ENCODE data around the gene NXNL1. TPM values are rescaled to one million over a fixed set of nuclear protein-coding genes. Genes with fewer than 3 reads are reported as not detected.

Gene NXNL1
- total and polyA plus RNA-seq, 4 donors: not detected

DNA sequence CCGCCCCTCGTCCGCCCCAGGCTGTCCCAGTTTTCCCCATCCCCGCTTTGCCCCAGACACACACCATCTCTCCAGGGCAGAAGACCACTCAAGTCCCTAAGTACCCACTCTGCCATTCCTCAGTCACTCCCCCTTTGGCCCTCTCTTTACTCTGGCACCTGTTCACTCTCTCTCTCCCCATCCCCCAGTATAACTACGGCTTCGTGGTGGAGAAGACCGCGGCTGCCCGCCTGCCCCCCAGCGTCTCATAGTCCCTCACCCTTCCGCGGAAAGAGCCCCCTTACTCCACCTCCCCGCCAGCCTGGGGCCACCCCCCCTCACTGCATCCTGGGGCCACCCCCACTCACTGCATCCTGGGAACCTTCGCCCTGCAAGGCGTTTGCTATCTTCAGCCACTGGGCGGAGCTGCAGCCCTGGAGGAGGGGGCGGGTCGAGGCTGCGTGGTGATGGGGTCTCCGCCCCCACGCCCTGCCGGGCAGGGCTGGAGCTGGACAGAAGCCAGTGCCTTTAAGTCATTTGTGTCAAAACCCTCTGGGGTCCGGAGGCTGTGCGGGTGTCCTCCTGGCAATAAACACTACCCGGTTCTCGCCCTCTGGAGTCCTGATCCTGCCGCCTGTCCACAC lies 35.9 kb downstream of the NXNL1 start:
- Histone ChIP-seq H3K4me3 (ENCODE audit: low read depth in 1 of 3, low read length in 3 of 3) (no peak overlapping the region), H3K27me3 (ENCODE audit: control insufficient read depth in 4 of 4, insufficient read depth in 4 of 4, low read length in 3 of 4) (no peaks in the 10 kb centered on the region), H3K9ac (ENCODE audit: low read depth in 1 of 2, low read length in 2 of 2) (no peak overlapping the region), H3K4me1 (ENCODE audit: control insufficient read depth in 4 of 4, insufficient read depth in 4 of 4, low read length in 3 of 4) (peaks cover 0 to 6% (median 2%) of the 10 kb centered on the region in 4 donors), H3K27ac (ENCODE audit: low read depth in 1 of 2, low read length in 2 of 2) (no peak overlapping the region), H3K36me3 (ENCODE audit: control insufficient read depth in 4 of 4, insufficient read depth in 3 of 4, low read depth in 1 of 4, low read length in 3 of 4) (peaks cover 0 to 2% (median 0%) of the 10 kb centered on the region in 4 donors), H3K9me3 (ENCODE audit: control insufficient read depth in 4 of 4, low read length in 3 of 4) (no peaks in the 10 kb centered on the region)
- 54% methylated on average over 27 of the region's 27 CpGs for WGBS
- DNase-seq (ENCODE audit: low spot score): no peak
- TF ChIP-seq HNF4A (conservative IDR thresholded peaks at IDR 0.05) (no peak), RXRA (IDR thresholded peaks at IDR 0.05) (no peak), REST (IDR thresholded peaks at IDR 0.05) (no peak), FOXA1 (IDR thresholded peaks at IDR 0.05) (no peak), RAD21 (IDR thresholded peaks at IDR 0.05) (no peak), NR2F2 (IDR thresholded peaks at IDR 0.05) (no peak), SP1 (IDR thresholded peaks at IDR 0.05) (no peak), YY1 (IDR thresholded peaks at IDR 0.05) (no peak), HNF4G (IDR thresholded peaks at IDR 0.05) (no peak), GABPA (IDR thresholded peaks at IDR 0.05 in 1 of 2, conservative IDR thresholded peaks at IDR 0.05 in 1 of 2) (no peak), FOXA2 (IDR thresholded peaks at IDR 0.05) (no peak), JUND (IDR thresholded peaks at IDR 0.05) (no peak), EGR1 (IDR thresholded peaks at IDR 0.05; ENCODE audit: low read depth in 2 of 2) (no peak), MAX (IDR thresholded peaks at IDR 0.05) (no peak), ATF3 (IDR thresholded peaks at IDR 0.05) (no peak)
- TF ChIP-seq, protein P1, sequence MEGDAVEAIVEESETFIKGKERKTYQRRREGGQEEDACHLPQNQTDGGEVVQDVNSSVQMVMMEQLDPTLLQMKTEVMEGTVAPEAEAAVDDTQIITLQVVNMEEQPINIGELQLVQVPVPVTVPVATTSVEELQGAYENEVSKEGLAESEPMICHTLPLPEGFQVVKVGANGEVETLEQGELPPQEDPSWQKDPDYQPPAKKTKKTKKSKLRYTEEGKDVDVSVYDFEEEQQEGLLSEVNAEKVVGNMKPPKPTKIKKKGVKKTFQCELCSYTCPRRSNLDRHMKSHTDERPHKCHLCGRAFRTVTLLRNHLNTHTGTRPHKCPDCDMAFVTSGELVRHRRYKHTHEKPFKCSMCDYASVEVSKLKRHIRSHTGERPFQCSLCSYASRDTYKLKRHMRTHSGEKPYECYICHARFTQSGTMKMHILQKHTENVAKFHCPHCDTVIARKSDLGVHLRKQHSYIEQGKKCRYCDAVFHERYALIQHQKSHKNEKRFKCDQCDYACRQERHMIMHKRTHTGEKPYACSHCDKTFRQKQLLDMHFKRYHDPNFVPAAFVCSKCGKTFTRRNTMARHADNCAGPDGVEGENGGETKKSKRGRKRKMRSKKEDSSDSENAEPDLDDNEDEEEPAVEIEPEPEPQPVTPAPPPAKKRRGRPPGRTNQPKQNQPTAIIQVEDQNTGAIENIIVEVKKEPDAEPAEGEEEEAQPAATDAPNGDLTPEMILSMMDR (IDR thresholded peaks at IDR 0.05; ENCODE audit: low read depth, low read length, missing input control): no peak

GRCh38 chr19:17423429-17424208 lies 37.1 kb downstream of the NXNL1 start:
- H3K27me3 ChIP-seq (ENCODE audit: control insufficient read depth in 4 of 4, insufficient read depth in 4 of 4, low read length in 3 of 4): no peaks in the 10 kb centered on the region
- peaks cover 0 to 2% (median 0%) of the 10 kb centered on the region in 4 donors for H3K36me3 ChIP-seq (ENCODE audit: control insufficient read depth in 4 of 4, insufficient read depth in 3 of 4, low read depth in 1 of 4, low read length in 3 of 4)
- no peak overlapping the region for H3K9ac ChIP-seq (ENCODE audit: low read depth in 1 of 2, low read length in 2 of 2)
- peaks cover 0 to 13% (median 8%) of the 10 kb centered on the region in 4 donors for H3K4me1 ChIP-seq (ENCODE audit: control insufficient read depth in 4 of 4, insufficient read depth in 4 of 4, low read length in 3 of 4)
- no peak for DNase-seq (ENCODE audit: low spot score)
- H3K9me3 ChIP-seq (ENCODE audit: control insufficient read depth in 4 of 4, low read length in 3 of 4): no peaks in the 10 kb centered on the region
- H3K4me3 ChIP-seq (ENCODE audit: low read depth in 1 of 3, low read length in 3 of 3): no peak overlapping the region
- 95% methylated on average over 20 of the region's 20 CpGs for WGBS
- no peak overlapping the region for H3K27ac ChIP-seq (ENCODE audit: low read depth in 1 of 2, low read length in 2 of 2)
- no peak for TF ChIP-seq REST (IDR thresholded peaks at IDR 0.05)
- no peak for TF ChIP-seq JUND (IDR thresholded peaks at IDR 0.05)
- no peak for TF ChIP-seq TAF1 (conservative IDR thresholded peaks at IDR 0.05)
- TF ChIP-seq FOXA1 (IDR thresholded peaks at IDR 0.05): no peak
- no peak for TF ChIP-seq RAD21 (IDR thresholded peaks at IDR 0.05)
- TF ChIP-seq, protein P1 (IDR thresholded peaks at IDR 0.05; ENCODE audit: low read depth, low read length, missing input control): no peak
- no peak for TF ChIP-seq YY1 (IDR thresholded peaks at IDR 0.05)
- no peak for TF ChIP-seq EGR1 (IDR thresholded peaks at IDR 0.05; ENCODE audit: low read depth in 2 of 2)
